ENCODE data around the gene EIF4G3. TPM values are rescaled to one million over a fixed set of nuclear protein-coding genes. Genes with fewer than 3 reads are reported as not detected.

The EIF4G3 gene
- total and polyA plus RNA-seq, 10 of the 15 experiments (the other 5 are each of a cell fraction or from before 2014, with no cell fraction given): 7.4 to 45.1 (median 29.1) TPM

DNA sequence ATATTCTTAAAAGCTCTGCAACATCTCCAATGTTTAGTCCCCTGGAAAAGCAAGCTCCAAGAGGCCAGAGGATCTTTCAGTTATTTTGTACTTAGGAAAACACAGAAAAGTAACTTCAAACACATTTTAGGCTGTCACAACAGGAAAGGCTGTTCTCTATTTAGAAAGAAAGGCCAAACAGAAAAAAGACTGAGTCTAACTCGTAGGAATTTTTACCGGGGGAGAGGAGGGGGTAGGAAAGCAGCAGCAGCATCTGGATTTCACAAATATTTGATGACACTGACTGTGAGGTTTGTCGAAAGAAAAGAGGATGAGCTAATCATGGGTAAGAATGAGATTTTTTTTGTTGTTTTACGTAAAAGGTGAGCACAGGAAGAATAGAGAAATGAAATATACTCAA, 107.1 kb downstream of the EIF4G3 start:
- no peak overlapping the region for H3K27ac ChIP-seq (ENCODE audit: control insufficient read depth, insufficient read depth)
- H3K9me3 ChIP-seq (replicated peaks; ENCODE audit: control insufficient read depth, insufficient read depth, low read length): no peaks in the 10 kb centered on the region; the same call in 2 of the 3 replicates
- H3K4me1 ChIP-seq (ENCODE audit: control insufficient read depth, insufficient read depth, low read length): peaks cover 3% of the 10 kb centered on the region; the same call in 1 of the 2 replicates
- no peaks in the 10 kb centered on the region for H4K20me1 ChIP-seq (ENCODE audit: control insufficient read depth, insufficient read depth)
- ChIA-PET POLR2A (no interaction called here), CTCF (no interaction called here), RAD21 (ENCODE audit: unreplicated experiment) (no interaction called here), SMC1A (ENCODE audit: uncharacterized antibody, unreplicated experiment) (interaction anchor here (0.8 to 1.3 kb wide), 2 partner anchors 13 to 81 kb away, joined by 3 to 4 read pairs; no protein-coding TSS in a partner anchor)
- H3K79me2 ChIP-seq (ENCODE audit: control insufficient read depth, insufficient read depth, low read length): no peaks in the 10 kb centered on the region
- DNase-seq (ENCODE audit: low read depth, low spot score) (no peak), FAIRE-seq (peak; percentile 38), ATAC-seq (no peak)
- no peak for TF ChIP-seq RB1 (IDR thresholded peaks at IDR 0.05; ENCODE audit: borderline replicate concordance)
- TF ChIP-seq, protein P1, sequence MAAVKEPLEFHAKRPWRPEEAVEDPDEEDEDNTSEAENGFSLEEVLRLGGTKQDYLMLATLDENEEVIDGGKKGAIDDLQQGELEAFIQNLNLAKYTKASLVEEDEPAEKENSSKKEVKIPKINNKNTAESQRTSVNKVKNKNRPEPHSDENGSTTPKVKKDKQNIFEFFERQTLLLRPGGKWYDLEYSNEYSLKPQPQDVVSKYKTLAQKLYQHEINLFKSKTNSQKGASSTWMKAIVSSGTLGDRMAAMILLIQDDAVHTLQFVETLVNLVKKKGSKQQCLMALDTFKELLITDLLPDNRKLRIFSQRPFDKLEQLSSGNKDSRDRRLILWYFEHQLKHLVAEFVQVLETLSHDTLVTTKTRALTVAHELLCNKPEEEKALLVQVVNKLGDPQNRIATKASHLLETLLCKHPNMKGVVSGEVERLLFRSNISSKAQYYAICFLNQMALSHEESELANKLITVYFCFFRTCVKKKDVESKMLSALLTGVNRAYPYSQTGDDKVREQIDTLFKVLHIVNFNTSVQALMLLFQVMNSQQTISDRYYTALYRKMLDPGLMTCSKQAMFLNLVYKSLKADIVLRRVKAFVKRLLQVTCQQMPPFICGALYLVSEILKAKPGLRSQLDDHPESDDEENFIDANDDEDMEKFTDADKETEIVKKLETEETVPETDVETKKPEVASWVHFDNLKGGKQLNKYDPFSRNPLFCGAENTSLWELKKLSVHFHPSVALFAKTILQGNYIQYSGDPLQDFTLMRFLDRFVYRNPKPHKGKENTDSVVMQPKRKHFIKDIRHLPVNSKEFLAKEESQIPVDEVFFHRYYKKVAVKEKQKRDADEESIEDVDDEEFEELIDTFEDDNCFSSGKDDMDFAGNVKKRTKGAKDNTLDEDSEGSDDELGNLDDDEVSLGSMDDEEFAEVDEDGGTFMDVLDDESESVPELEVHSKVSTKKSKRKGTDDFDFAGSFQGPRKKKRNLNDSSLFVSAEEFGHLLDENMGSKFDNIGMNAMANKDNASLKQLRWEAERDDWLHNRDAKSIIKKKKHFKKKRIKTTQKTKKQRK (IDR thresholded peaks at IDR 0.05; ENCODE audit: low read depth, low read length): no peak
- no peak for TF ChIP-seq NBN (IDR thresholded peaks at IDR 0.05)
- no peak for TF ChIP-seq YY1 (IDR thresholded peaks at IDR 0.05; ENCODE audit: low read depth, low read length)
- TF ChIP-seq, protein P2, sequence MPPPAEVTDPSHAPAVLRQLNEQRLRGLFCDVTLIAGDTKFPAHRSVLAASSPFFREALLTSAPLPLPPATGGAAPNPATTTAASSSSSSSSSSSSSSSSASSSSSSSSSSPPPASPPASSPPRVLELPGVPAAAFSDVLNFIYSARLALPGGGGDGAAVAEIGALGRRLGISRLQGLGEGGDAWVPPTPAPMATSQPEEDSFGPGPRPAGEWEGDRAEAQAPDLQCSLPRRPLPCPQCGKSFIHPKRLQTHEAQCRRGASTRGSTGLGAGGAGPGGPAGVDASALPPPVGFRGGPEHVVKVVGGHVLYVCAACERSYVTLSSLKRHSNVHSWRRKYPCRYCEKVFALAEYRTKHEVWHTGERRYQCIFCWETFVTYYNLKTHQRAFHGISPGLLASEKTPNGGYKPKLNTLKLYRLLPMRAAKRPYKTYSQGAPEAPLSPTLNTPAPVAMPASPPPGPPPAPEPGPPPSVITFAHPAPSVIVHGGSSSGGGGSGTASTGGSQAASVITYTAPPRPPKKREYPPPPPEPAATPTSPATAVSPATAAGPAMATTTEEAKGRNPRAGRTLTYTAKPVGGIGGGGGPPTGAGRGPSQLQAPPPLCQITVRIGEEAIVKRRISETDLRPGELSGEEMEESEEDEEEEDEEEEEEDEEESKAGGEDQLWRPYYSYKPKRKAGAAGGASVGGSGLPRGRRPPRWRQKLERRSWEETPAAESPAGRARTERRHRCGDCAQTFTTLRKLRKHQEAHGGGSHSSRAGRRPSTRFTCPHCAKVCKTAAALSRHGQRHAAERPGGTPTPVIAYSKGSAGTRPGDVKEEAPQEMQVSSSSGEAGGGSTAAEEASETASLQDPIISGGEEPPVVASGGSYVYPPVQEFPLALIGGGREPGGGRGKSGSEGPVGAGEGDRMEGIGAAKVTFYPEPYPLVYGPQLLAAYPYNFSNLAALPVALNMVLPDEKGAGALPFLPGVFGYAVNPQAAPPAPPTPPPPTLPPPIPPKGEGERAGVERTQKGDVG (CRISPR knock-in tag; IDR thresholded peaks at IDR 0.05): no peak
- TF ChIP-seq RCOR1 (conservative IDR thresholded peaks at IDR 0.05; ENCODE audit: low read depth, low read length): no peak
- TF ChIP-seq, protein P3, sequence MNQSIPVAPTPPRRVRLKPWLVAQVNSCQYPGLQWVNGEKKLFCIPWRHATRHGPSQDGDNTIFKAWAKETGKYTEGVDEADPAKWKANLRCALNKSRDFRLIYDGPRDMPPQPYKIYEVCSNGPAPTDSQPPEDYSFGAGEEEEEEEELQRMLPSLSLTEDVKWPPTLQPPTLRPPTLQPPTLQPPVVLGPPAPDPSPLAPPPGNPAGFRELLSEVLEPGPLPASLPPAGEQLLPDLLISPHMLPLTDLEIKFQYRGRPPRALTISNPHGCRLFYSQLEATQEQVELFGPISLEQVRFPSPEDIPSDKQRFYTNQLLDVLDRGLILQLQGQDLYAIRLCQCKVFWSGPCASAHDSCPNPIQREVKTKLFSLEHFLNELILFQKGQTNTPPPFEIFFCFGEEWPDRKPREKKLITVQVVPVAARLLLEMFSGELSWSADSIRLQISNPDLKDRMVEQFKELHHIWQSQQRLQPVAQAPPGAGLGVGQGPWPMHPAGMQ (IDR thresholded peaks at IDR 0.05; ENCODE audit: borderline replicate concordance): no peak
- no peak for TF ChIP-seq TCF7 (IDR thresholded peaks at IDR 0.05; ENCODE audit: borderline replicate concordance)
- TF ChIP-seq ETV6 (conservative IDR thresholded peaks at IDR 0.05 in 1 of 2, IDR thresholded peaks at IDR 0.05 in 1 of 2; ENCODE audit: borderline replicate concordance in 1 of 2, low read depth in 1 of 2): no peak
- no peak for TF ChIP-seq CREB1 (IDR thresholded peaks at IDR 0.05; ENCODE audit: low read depth)
- TF ChIP-seq, protein P4, sequence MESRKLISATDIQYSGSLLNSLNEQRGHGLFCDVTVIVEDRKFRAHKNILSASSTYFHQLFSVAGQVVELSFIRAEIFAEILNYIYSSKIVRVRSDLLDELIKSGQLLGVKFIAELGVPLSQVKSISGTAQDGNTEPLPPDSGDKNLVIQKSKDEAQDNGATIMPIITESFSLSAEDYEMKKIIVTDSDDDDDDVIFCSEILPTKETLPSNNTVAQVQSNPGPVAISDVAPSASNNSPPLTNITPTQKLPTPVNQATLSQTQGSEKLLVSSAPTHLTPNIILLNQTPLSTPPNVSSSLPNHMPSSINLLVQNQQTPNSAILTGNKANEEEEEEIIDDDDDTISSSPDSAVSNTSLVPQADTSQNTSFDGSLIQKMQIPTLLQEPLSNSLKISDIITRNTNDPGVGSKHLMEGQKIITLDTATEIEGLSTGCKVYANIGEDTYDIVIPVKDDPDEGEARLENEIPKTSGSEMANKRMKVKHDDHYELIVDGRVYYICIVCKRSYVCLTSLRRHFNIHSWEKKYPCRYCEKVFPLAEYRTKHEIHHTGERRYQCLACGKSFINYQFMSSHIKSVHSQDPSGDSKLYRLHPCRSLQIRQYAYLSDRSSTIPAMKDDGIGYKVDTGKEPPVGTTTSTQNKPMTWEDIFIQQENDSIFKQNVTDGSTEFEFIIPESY (IDR thresholded peaks at IDR 0.05): no peak
- TF ChIP-seq SREBF2 (IDR thresholded peaks at IDR 0.05; ENCODE audit: low read length): no peak
- TF ChIP-seq TAF1 (IDR thresholded peaks at IDR 0.05; ENCODE audit: borderline replicate concordance, low read depth, low read length): no peak
- H3K9ac ChIP-seq (ENCODE audit: control insufficient read depth, insufficient read depth, low read length): no peak overlapping the region
- no peak overlapping the region for H3K4me3 ChIP-seq
- no peak overlapping the region for H2AFZ ChIP-seq (ENCODE audit: control insufficient read depth, low read depth, low read length)
- no peaks in the 10 kb centered on the region; a peak in 1 of 4 replicates for H3K36me3 ChIP-seq (ENCODE audit: control insufficient read depth in 2 of 2, insufficient read depth in 2 of 2, low read length in 1 of 2)
- H3K4me2 ChIP-seq (ENCODE audit: control insufficient read depth, insufficient read depth): no peak overlapping the region
- no peaks in the 10 kb centered on the region for H3K27me3 ChIP-seq (replicated peaks in 1 of 2; ENCODE audit: control insufficient read depth in 2 of 2, insufficient read depth in 2 of 2, low read length in 1 of 2)
- in situ Hi-C loops (cut with MboI): no loop called here
- BruUV-seq (replicated peaks): no TSS peak
- 91% methylated on average over 4 of the region's 4 CpGs for WGBS (ENCODE audit: insufficient coverage, insufficient replicate concordance, low lambda C conversion rate, missing lambda C conversion rate)
- intact Hi-C loops (cut with micrococcal nuclease; ENCODE audit: unreplicated experiment): no loop called here

Measured in GM12878 (cell line).